BE2C (cell line): ENCODE data around the gene WNT5B.

Experiments
- DNase-seq: peaks from one replicate; pipeline ENCODE4 v3.0.0-alpha.2; 2020
- H3K27me3 ChIP-seq: fragments of 250-450 bp; sonication (Bioruptor Pico); 2 replicates; pipeline ENCODE4 v1.5.1; 2020; ENCODE audit warnings: mild to moderate bottlenecking
- H3K36me3 ChIP-seq: fragments of 250-450 bp; sonication (Bioruptor Pico); 2 replicates; pipeline ENCODE4 v1.5.1; 2020; ENCODE audit warnings: mild to moderate bottlenecking
- H3K4me1 ChIP-seq: fragments of 250-450 bp; sonication (Bioruptor Pico); 2 replicates; pipeline ENCODE4 v1.5.1; 2020
- H3K4me3 ChIP-seq: 2 replicates; pipeline ENCODE4 v1.5.1; 2011; ENCODE audit warnings: low read depth, low read length
- H3K9me3 ChIP-seq: fragments of 250-450 bp; sonication (Bioruptor Pico); 2 replicates; pipeline ENCODE4 v1.5.1; 2020
- CTCF ChIP-seq: IDR thresholded peaks from 2 replicates; pipeline ENCODE4 v1.5.1; 2012; ENCODE audit warnings: mild to moderate bottlenecking, low read depth, low read length

The WNT5B gene

GRCh38 chr12:1591034-1591433 lies 38.0 kb upstream of the WNT5B start:
- H3K4me3 ChIP-seq = peak overlapping the region; percentile 82; the same call in 1 of the 2 replicates
- H3K9me3 ChIP-seq = no peaks in the 10 kb centered on the region
- no peak for TF ChIP-seq CTCF
- H3K36me3 ChIP-seq = no peaks in the 10 kb centered on the region
- H3K27me3 ChIP-seq = no peaks in the 10 kb centered on the region
- peaks cover 8% of the 10 kb centered on the region for H3K4me1 ChIP-seq
- DNase-seq = no peak

GRCh38 chr12:1591543-1591942 lies 37.5 kb upstream of the WNT5B start:
- H3K27me3 ChIP-seq = no peaks in the 10 kb centered on the region
- H3K4me3 ChIP-seq = peak overlapping the region; percentile 82
- no peaks in the 10 kb centered on the region for H3K36me3 ChIP-seq
- peaks cover 8% of the 10 kb centered on the region for H3K4me1 ChIP-seq
- no peak for TF ChIP-seq CTCF
- no peak for DNase-seq
- H3K9me3 ChIP-seq = no peaks in the 10 kb centered on the region

- Histone ChIP-seq H3K4me3 (peak overlapping the region; percentile 82), H3K27me3 (no peaks in the 10 kb centered on the region), H3K36me3 (no peaks in the 10 kb centered on the region), H3K9me3 (no peaks in the 10 kb centered on the region), H3K4me1 (peaks cover 8% of the 10 kb centered on the region)
- peak; percentile 61 for DNase-seq
- peak; percentile 24; the same call in 1 of the 2 replicates for TF ChIP-seq CTCF
Measured at GRCh38 chr12:1592444-1593173, 36.4 kb upstream of the WNT5B start.

GRCh38 chr12:1593174-1594005 lies 35.6 kb upstream of the WNT5B start:
- Histone ChIP-seq H3K4me3 (peak overlapping the region; percentile 82), H3K4me1 (peaks cover 8% of the 10 kb centered on the region), H3K36me3 (no peaks in the 10 kb centered on the region), H3K27me3 (no peaks in the 10 kb centered on the region), H3K9me3 (no peaks in the 10 kb centered on the region)
- TF ChIP-seq CTCF = no peak
- peak; percentile 52 for DNase-seq

GRCh38 chr12:1594006-1594260 lies 35.1 kb upstream of the WNT5B start:
- Histone ChIP-seq H3K4me3 (peak overlapping the region; percentile 82), H3K9me3 (no peaks in the 10 kb centered on the region), H3K27me3 (no peaks in the 10 kb centered on the region), H3K4me1 (peaks cover 8% of the 10 kb centered on the region), H3K36me3 (no peaks in the 10 kb centered on the region)
- peak; percentile 76 for DNase-seq
- no peak for TF ChIP-seq CTCF
